Activated T-helper 1 cell treated with anti-CD3 and anti-CD28 coated beads, Interleukin-2, amount 50 U/mL, for 16 hours (primary cell): ENCODE data around the gene PIGZ.
"Not testable (repeated sequence)": the region's sequence is repeated elsewhere in the genome, so short reads cannot be mapped to it uniquely, and the experiment has no call there.

ENCODE experiments used
- DNase-seq, 2 donors: peaks; one replicate each; pipeline ENCODE4 v3.0.0-alpha.2; 2020; ENCODE audit warnings: low read depth in 1 of 2, low spot score in 1 of 2

Gene PIGZ

DNA sequence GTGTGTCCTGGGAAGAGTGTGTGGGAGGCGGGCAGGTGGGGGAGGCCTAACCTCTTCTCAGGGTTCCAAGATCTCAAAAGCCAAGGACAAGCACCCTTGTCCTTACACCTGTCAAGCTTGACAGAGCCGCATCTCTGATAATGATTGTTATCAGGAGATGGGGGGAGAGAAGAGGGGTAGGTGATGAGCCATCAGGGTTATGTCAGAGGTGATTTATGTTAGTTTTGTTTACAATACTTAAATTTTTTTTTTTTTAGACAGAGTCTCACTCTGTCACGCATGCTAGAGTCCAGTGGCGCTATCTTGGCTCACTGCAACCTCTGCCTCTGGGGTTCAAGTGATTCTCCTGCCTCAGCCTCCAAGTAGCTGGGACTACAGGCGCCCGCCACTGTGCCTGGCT is 18.9 kb downstream of the PIGZ start:
- no peak for DNase-seq

DNA sequence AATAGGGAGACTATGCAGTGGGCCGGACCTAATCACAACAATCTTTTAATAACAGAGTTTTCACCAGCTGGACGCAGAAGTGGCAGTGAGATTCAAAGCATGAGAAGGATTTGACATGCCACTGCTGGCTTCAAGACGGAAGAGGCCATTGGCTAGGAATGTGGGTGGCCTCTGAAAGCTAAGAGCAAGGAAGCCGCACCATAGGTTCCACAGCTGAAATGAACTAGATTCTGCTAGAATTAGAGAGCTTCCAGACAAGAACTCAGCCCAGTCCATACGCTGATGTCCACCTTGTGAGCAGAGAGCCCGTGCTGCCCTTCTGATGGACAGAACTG is 19.4 kb downstream of the PIGZ start:
- DNase-seq: no peak

DNA sequence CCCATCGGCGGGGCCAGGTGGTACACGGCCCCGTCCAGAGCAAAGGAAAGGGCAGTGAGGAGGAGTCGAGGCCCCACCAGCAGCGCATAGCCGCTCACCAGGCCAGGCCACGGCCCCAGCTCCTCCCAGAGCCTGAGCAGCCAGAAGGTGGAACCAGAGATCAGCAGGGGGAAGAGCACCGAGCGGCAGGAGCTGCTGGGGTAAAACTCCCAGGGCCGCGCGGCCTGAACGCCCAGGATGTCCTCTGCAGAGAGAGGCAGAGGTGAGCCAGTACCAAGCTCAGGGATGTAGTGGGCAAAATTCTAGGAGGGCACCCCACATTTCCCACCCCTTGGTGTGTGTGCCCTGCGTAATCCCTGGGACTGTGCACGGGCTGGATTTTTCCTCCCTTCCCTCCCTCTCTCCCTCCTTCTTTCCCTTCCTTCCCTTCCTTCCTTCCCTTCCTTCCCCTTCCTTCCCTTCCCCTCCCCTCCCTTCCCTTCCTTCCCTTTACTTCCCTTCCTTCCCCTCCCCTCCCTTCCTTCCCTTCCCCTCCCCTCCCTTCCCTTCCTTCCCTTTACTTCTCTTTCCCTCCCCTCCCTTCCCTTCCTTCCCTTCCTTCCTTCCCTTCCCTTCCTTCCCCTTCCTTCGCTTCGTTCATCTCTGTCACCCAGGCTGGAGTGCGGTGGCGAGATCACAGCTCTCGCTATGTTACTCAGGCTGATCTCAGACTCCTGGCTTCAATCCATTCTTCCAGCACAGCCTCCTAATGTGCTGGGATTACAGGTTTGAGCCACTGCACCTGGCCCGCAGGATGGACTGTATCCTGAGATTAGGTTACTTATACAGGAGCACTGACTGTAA is 20.0 kb downstream of the PIGZ start:
- no peak for DNase-seq

DNA sequence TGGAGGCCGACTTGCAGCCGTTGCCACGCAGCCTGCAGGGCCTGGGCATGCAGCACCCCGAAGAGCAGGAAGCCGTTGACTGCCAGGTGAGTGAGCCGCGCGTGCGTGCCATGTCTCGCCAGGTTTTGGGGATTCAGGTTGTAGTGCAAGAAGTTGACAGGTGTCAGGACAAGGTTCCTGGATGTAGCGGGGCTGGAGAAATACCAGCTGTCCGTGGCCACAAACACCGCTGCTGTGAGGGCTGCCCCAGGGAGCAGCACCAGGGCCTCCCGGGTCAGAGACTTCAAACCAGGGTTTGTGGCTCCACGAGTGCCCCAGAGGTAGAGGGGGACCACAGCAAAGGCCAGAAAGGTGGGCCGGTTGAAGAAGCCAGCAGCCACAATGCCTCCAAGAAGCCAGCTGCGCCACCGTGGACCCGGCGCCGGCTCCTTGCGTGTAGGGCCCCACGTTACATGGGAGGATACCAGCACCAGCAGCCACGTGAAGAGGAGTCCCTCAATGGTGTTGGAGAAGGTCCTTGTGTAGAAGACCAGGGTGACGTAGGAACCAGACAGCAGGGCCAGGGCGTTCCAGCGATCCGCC is 20.7 kb downstream of the PIGZ start:
- DNase-seq: no peak

DNA sequence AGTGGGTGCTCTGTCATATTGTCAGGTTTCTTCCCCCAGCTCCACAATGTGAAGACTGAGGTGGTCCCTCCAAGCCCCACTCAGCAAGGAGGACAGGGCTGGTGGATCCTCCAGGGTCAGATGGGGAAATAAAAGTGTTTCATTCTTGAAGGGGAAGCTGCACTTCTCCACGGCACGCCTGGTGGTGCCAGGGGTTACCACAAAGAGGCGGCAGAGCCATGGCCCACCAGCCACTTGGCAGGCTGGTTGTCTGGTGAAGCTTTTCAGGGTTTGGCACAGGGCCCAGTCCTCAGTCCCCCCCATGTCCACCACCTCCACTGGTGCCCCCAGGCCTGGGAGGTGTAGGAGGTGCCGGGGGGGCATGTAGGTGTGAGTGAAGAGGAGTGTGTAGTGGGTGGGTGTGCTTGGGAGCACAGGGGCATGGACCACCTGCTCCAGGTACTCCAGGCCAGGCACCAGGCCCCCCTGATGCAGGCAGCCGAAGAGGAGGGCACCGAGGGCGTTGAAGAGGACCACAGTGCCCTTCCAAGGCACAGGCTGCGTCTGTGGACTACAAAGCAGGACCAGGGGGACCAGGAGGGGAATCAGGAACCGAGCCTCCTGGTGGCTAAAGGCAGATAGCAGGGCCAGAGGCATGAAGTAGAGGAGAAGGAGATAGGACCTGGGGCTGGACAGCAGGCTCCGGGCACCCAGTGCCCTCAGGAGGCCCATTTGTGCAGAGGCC is 21.3 kb downstream of the PIGZ start:
- DNase-seq: no peak

DNA sequence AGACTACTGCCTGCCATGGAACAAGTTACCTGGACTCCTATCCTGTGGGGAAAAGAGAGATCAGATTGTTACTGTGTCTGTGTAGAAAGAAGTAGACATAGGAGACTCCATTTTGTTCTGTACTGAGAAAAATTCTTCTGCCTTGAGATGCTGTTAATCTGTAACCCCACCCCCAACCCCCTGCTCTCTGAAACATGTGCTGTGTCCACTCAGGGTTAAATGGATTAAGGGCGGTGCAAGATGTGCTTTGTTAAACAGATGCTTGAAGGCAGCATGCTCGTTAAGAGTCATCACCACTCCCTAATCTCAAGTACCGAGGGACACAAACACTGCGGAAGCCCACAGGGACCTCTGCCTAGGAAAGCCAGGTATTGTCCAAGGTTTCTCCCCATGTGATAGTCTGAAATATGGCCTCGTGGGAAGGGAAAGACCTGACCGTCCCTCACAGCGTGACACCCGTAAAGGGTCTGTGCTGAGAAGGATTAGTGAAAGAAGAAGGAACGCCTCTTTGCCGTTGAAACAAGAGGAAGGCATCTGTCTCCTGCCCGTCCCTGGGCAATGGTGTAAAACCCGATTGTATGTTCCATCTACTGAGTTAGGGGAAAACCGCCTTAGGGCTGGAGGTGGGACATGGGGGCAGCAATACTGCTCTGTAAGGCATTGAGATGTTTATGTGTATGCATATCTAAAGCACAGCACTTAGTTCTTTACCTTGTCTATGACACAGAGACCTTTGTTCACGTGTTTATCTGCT is 24.4 kb downstream of the PIGZ start:
- not testable (repeated sequence) for DNase-seq

DNA sequence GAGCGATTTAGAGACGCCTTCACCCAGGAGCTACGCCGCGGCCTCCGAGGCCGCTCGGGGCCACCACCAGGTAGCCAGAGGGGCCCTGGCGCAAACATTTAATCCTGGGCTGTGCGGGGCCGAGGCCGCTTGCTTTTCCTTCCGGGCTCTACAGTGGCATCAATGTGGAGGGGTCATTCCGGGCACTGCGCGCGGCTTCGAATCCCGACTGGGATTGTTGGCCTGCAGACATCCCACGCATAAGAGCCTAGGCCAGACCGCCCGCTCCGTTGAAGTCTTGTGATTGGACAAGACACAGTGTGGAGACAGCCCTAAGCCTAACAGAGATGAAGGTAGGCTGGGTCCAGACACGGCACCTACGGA is 25.7 kb downstream of the PIGZ start:
- no peak for DNase-seq

DNA sequence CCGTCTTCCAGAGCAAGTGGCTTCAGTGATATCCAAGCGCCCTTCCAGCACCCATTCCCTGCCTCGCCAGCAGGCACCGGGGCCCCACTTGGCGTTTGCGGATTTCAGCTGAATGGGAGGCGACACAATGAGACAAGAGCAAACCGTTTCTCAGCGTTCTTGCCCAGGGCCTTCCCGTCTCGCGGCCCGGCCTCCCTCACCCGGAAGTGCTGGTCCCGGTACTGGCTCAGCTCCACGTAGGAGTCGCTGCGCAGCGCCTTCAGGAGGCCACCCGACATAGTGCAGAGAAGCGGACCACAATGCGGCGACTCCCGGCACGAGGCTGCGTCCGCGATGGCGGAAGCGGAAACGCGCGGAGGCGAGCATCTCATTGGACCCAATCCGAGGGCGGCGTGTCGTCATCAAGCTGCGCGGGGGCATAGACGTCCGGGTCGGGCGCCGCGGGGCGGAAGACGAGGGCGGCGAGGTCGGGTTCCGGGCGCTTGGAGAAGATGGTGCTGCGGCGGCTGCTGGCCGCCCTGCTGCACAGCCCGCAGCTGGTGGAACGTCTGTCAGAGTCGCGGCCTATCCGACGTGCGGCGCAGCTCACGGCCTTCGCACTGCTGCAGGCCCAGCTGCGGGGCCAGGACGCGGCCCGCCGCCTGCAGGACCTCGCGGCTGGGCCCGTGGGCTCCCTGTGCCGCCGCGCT is 26.3 kb downstream of the PIGZ start, which contains the start of gene NCBP2:
NCBP2 (minus strand) TSS at position 303 of the 689 bp plus-strand sequence; CDS start at position 278, 25 bp downstream.
- peak; percentile 99 to 100 for DNase-seq

DNA sequence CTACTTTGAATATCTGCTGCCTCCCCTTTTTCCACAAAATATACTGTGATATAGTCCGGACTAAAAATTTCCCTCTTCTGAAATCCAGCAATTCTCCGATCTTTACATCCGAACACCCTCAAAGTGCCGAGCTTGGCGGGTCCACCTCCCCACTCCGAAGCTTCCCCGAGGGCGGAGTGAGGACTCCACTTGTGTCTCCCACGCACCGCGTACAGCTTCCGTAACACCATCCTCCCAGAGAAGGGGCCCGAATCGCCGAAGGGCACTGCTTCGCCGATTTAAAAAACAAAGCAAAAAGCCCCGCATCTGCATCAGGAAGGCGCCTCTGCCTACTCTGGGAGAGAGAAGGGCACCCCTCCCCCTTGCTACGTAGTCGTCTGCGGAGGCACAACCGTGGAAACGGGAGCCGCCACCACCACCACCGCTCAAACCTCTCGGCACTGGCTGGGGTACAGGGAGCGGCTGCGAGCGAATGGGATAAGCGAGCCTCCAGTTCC is 26.9 kb downstream of the PIGZ start:
- DNase-seq: peak; percentile 20 to 46

DNA sequence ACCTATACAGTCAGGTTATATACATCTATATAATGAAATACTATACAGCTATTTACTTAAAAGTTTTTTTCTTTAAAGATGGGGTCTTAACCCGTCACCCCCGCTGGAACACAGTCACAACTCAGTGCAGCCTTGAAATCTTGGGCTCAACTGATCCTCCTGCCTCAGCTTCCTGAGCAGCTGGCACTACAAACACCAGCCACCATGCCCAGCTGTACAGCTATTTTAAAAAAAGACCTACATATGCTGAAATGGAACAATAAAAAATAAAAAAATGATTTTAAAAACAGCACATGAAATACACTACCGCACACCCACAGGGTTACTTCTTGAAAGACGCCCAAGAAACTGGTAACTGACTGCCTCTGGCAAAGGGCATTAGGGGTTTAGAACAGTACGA is 30.1 kb downstream of the PIGZ start:
- no peak for DNase-seq

DNA sequence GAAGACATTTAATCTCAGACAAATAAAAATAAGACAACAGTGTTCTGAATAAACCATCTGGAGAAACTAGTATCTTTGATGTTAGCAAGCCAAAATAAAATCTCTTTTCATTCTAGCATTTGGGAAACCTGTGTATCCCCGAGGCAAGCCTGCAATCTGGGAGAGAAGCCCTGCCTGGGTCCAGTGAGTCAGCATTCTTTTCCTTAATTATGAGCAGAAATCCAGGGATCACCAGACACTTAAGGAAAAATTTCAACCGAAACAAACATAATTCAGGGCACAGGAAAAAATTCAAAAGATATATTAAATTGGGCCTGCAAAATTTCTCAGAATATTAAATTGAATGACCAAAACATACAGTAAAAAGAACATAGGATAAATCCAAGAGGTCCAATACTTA is 30.5 kb downstream of the PIGZ start:
- DNase-seq: no peak

DNA sequence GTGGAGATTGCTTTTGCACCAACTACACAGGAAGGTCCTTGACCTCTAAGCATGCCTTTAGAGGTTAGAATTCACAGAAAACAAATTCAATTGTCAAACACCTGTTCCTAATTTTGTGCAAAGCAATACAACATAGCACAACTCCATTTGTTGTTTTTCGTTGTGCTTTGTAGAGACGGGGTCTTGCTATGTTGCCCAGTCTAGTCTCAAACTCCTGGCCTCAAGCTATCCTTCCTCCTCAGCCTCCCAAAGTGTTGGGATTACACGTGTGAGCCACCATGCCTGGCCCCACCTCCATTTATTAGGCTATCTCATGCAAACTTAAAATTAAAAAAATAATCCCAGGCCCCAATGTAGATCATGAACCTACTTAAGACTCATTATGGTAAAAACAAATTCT is 32.3 kb downstream of the PIGZ start:
- DNase-seq: no peak

DNA sequence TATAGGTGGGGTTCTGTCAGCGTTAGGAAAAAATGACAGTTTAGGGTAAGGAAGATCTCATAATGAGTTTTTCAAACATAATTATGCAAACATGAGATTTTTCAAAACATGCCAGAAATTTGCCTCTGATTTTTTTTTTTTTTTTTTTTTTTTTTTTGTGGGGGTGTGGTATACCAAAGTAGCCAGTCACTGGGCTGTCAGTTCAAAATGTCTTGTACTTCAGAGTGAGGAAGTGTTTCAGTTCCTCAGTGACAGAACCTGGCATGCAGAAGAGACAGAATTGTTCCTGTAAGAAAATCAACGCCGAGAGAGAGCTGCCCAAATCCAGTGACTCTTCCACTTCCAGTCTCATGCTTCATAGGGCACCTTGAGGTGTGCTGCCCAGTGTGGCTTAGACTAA is 36.0 kb downstream of the PIGZ start:
- no peak for DNase-seq

DNA sequence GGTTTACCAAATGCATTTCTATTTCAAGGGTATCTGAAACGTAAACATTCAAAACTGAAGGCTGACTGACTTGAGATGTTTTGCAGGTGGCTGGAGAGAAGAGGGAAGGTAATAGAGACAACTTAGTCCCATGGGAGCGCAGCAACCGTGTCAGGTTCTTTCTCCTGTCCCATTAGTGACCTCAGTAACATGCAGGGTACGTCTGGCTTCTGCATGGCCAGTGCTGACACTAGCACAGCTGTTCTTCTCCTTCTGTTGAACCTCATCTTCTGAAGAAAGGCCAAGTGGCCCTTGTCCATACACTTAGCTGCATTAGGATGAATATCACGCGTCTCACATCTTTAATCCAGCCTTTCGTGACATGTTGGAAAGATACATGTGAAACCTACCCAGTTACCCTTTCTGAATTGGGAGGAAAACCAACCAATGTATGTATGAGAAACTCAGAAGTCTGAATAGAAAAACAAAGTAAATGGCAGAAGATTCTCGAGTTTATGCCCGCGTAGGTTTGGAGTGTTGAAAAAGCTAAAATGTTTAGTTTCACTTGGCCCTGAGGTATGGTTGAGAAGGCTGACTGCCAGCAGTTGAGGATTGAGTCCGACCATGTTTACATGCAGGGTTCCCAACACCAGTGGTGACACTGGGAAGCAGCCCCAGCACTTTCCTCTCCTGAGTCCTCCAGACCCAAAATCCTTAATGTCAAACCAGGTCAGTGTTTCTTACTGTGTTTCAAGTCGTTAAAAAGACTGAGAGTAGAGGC is 36.6 kb downstream of the PIGZ start:
- no peak for DNase-seq

DNA sequence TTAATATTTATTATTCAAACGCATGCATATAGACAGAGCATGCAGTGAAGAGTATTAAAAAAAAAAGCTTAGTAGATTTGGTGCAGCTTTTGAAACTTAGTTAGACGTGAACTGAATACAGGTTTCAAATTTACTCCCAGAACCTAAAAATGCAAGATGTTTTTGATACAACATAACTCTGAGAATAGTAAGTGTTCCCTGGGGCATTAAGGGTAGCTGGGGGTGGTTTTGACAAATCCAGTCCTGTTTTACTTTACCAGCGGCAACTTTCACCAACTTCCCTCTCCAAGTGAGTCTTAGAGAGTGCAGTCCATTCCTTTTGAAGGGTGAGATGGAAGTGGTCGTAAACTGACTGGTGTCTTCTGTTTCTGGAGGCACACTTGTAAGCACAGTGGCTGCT is 37.5 kb downstream of the PIGZ start:
- no peak for DNase-seq

DNA sequence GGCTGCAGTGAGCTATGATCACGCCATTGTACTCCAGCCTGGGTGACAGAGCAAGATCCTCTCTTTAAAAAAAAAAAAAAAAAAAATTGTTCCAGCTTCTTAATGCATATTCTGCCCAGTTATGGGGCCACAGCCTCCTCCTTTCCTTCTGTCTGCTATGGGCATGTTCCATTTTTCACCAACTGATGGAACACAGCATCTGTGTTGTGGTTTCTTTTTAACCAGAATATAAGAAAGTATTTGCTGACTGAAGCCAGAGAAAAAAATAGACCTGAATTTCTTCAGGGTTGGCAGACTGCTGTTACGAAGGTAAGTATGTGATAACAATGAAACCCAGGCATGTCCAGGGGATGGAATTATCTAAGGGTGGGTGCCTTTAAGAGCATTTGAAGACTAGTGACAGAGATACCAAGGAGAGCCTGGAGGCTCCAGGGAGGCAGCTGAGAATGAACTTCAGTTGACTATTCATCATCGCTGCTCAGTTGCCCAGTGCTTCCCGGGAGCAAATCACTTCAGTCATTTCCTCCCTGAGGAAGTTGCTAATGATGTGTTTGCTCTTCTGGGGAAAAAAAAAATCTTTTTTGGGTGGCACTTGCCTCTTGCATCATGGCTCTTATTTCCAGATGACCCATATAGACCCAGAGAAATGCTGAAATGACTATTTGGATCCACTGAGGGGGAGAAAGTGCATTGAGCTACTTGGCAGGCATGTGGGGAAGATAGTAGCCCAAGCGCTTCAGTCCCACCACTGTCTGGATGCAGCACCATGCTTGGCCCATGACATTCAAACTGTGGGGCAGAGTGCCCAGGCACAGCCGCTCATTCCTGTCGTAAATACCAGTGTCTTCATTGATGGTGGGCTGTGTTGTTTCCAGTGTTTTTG is 40.8 kb downstream of the PIGZ start:
- no peak for DNase-seq

DNA sequence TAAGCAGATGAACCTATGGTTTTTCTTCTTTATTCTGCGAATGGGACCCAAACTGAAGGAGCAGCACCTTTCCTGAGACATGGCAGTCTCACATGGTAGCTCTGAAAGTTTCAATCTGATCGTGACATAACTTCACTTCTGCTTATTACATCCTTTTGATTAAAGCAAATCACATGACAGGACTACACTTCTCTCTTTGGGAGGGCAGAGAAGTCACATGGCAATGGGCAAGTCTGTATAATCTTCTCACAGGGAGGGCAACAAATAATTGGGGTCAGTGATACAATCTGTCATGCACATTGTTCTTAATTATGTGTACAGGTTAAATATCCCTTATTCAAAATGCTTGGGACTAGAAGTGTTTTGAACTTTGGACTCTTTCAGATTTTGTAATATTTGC is 47.9 kb downstream of the PIGZ start:
- no peak for DNase-seq

DNA sequence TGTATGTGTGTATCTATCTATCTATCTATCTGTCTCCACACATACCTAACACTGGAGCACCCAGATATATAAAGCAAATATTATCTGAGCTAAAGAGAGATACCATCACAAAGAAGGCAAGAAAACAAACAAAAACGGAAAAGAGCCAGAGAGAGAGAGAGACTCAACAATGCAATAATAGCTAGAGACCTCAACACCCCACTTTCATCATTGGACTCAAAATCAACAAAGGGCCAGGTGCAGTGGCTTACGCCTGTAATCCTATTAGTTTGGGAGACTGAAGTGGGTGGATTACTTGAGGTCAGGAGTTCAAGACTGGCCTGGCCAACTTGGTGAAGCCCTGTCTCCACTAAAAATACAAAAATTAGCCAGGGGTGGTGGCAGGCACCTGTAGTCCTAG is 49.7 kb downstream of the PIGZ start:
- no peak for DNase-seq

DNA sequence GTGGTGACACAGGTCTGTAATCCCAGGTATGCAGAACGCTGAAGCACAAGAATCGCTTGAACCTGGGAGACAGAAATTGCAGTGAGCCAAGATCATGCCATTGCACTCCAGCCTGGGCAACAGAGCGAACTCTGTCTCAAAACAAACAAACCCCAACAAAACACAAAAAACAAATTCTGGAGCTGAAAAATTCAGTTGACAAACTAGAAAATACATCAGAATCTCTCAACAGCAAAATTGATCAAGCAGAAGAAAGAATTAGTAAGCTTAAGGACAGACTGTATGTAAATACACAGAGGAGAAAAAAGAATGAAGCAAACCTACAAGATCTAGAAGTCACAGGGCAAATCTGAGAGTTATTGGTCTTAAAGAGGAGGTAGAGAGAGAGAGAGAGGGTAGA is 51.6 kb downstream of the PIGZ start:
- DNase-seq: no peak
